Fibroblast of lung (primary cell): ENCODE measurements around the gene TSC22D2. TPM values are rescaled to one million over a fixed set of nuclear protein-coding genes. Genes with fewer than 3 reads are reported as not detected.

Source experiments
- DNase-seq, 2 donors: peaks; one replicate each; pipeline versions ENCODE4 v3.0.0 to v3.0.0-alpha.2; 2010; ENCODE audit warnings: low read depth in 2 of 2
- H2AFZ ChIP-seq: 2 replicates; pipeline ENCODE4 v1.5.1; 2012; ENCODE audit warnings: low read length, control low read depth, inconsistent platforms
- H3K27ac ChIP-seq: 2 replicates; pipeline ENCODE4 v1.5.1; 2011; ENCODE audit warnings: low read length, control low read depth; ENCODE audit not compliant: insufficient read depth
- H3K27me3 ChIP-seq: 2 replicates; pipeline ENCODE4 v1.5.1; 2011; ENCODE audit warnings: mild to moderate bottlenecking, low read length; ENCODE audit not compliant: control insufficient read depth, insufficient read depth
- H3K36me3 ChIP-seq: 2 replicates; pipeline ENCODE4 v1.5.1; 2011; ENCODE audit warnings: low read length; ENCODE audit not compliant: control insufficient read depth, insufficient read depth
- H3K4me1 ChIP-seq: 2 replicates; pipeline ENCODE4 v1.5.1; 2011; ENCODE audit warnings: low read length; ENCODE audit not compliant: control insufficient read depth, insufficient read depth; ENCODE audit errors: extremely low read depth
- H3K4me2 ChIP-seq: 2 replicates; pipeline ENCODE4 v1.5.1; 2011; ENCODE audit warnings: low read length, control low read depth; ENCODE audit not compliant: insufficient read depth; ENCODE audit errors: extremely low read depth
- H3K4me3 ChIP-seq, 4 experiments: fragments of 200-600 bp in 1 of 4; sonication (generic) in 1 of 4; replicated peaks in 1 of 4; 2 replicates each; pipeline ENCODE4 v1.5.1; 2011 to 2016; ENCODE audit warnings: low read length in 4 of 4, low read depth in 3 of 4, mild to moderate bottlenecking in 3 of 4, control low read depth in 2 of 4, inconsistent platforms in 1 of 4, mixed read lengths in 1 of 4; ENCODE audit not compliant: insufficient read depth in 1 of 4; ENCODE audit errors: control extremely low read depth in 1 of 4
- H3K79me2 ChIP-seq: 2 replicates; pipeline ENCODE4 v1.5.1; 2012; ENCODE audit warnings: mild to moderate bottlenecking, low read length, inconsistent platforms; ENCODE audit not compliant: control insufficient read depth, insufficient read depth
- H3K9ac ChIP-seq: 2 replicates; pipeline ENCODE4 v1.5.1; 2011; ENCODE audit warnings: mild to moderate bottlenecking, low read length, control low read depth; ENCODE audit not compliant: insufficient read depth
- H3K9me3 ChIP-seq: 2 replicates; pipeline ENCODE4 v1.5.1; 2012; ENCODE audit warnings: low read depth, low read length; ENCODE audit not compliant: control insufficient read depth, insufficient read depth
- H4K20me1 ChIP-seq: 2 replicates; pipeline ENCODE4 v1.5.1; 2011; ENCODE audit warnings: low read length; ENCODE audit not compliant: control insufficient read depth, insufficient read depth; ENCODE audit errors: extremely low read depth
- EZH2 ChIP-seq: IDR thresholded peaks from 2 replicates; pipeline ENCODE4 v1.5.1; 2012; ENCODE audit warnings: low read length, control low read depth, mild to moderate bottlenecking; ENCODE audit errors: missing control alignments
- polyA plus RNA-seq, 2 donors: library from polyadenylated mRNA; depleted of rRNA in 1 of 2; stranded (reverse) in 1 of 2; unstranded in 1 of 2; fragments of >200 nt; gene quantifications; 2 replicates each; pipeline ENCODE4 v1.2.1, GENCODE V29; 2011 to 2012; ENCODE audit warnings: missing spikeins in 1 of 2
- total RNA-seq: library from RNA; depleted of rRNA; stranded (reverse); fragments of >200 nt; gene quantifications from 2 replicates; pipeline ENCODE4 v1.2.1, GENCODE V29; 2014
- TF ChIP-seq, protein P1 (sequence below), 2 donors: IDR thresholded peaks in 1 of 2; conservative IDR thresholded peaks in 1 of 2; 1 replicate in 1 of 2; 2 replicates in 1 of 2; pipeline ENCODE4 v1.5.1; 2011 to 2012; ENCODE audit warnings: low read length in 2 of 2, control low read depth in 1 of 2, inconsistent platforms in 1 of 2, low read depth in 1 of 2, mild to moderate bottlenecking in 1 of 2

Gene TSC22D2
- total and polyA plus RNA-seq, 2 donors (not counting 1 experiment from before 2014, with no cell fraction given): 23.6 to 29.3 TPM

- Histone ChIP-seq H3K4me2 (no peak overlapping the region), H3K4me1 (peaks cover 16% of the 10 kb centered on the region)
- TF ChIP-seq EZH2: no peak
- TF ChIP-seq, protein P1, sequence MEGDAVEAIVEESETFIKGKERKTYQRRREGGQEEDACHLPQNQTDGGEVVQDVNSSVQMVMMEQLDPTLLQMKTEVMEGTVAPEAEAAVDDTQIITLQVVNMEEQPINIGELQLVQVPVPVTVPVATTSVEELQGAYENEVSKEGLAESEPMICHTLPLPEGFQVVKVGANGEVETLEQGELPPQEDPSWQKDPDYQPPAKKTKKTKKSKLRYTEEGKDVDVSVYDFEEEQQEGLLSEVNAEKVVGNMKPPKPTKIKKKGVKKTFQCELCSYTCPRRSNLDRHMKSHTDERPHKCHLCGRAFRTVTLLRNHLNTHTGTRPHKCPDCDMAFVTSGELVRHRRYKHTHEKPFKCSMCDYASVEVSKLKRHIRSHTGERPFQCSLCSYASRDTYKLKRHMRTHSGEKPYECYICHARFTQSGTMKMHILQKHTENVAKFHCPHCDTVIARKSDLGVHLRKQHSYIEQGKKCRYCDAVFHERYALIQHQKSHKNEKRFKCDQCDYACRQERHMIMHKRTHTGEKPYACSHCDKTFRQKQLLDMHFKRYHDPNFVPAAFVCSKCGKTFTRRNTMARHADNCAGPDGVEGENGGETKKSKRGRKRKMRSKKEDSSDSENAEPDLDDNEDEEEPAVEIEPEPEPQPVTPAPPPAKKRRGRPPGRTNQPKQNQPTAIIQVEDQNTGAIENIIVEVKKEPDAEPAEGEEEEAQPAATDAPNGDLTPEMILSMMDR (conservative IDR thresholded peaks at IDR 0.05 in 1 of 2, IDR thresholded peaks at IDR 0.05 in 1 of 2; ENCODE audit: low read depth in 1 of 2, low read length in 2 of 2): no peak
Measured at GRCh38 chr3:150451329-150452048, 43.4 kb downstream of the TSC22D2 start.

DNA sequence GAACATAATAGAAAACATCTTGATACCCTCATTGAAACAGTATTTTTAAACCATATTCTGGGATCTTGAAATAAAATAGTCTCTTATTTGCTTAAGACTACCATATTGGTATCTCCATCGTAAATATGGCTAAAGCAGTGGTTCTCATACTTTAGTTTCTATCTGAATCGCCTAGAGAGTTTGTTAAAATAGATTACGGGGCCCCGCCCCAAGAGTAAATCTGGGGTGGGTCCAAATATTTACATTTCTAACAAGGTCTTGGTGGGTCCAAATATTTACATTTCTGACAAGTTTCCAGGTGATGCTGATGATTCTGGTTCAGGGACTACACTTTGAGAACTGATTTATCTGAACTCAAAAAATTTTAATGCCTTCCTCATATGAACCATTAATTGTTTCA is 45.3 kb downstream of the TSC22D2 start:
- Histone ChIP-seq H3K4me1 (peaks cover 4% of the 10 kb centered on the region), H3K9ac (no peak overlapping the region), H3K27me3 (no peaks in the 10 kb centered on the region), H3K4me3 (no peak overlapping the region), H3K27ac (no peak overlapping the region), H3K9me3 (no peaks in the 10 kb centered on the region), H2AFZ (no peak overlapping the region), H4K20me1 (peaks cover 3% of the 10 kb centered on the region), H3K79me2 (peaks cover 80% of the 10 kb centered on the region), H3K36me3 (peaks cover 4% of the 10 kb centered on the region), H3K4me2 (no peak overlapping the region)
- DNase-seq: no peak
- TF ChIP-seq, protein P1 (conservative IDR thresholded peaks at IDR 0.05 in 1 of 2, IDR thresholded peaks at IDR 0.05 in 1 of 2; ENCODE audit: low read depth in 1 of 2, low read length in 2 of 2): no peak
- no peak for TF ChIP-seq EZH2

More at GRCh38 chr3:150451329-150452048, 43.4 kb downstream of the TSC22D2 start:
- no peaks in the 10 kb centered on the region for H3K36me3 ChIP-seq
- H3K9ac ChIP-seq: no peak overlapping the region
- H2AFZ ChIP-seq: no peak overlapping the region
- peaks cover 90% of the 10 kb centered on the region for H3K79me2 ChIP-seq
- H3K4me3 ChIP-seq: no peak overlapping the region
- DNase-seq: peak in 1 of 2 donors; percentile 45
- H4K20me1 ChIP-seq: peaks cover 3% of the 10 kb centered on the region
- no peak overlapping the region for H3K27ac ChIP-seq
- H3K27me3 ChIP-seq: no peaks in the 10 kb centered on the region
- H3K9me3 ChIP-seq: no peaks in the 10 kb centered on the region

GRCh38 chr3:150454085-150454484 is 46.0 kb downstream of the TSC22D2 start:
- Histone ChIP-seq H3K79me2 (peaks cover 79% of the 10 kb centered on the region), H3K9ac (no peak overlapping the region), H3K4me2 (no peak overlapping the region), H3K36me3 (peaks cover 7% of the 10 kb centered on the region), H3K9me3 (no peaks in the 10 kb centered on the region), H3K4me1 (peaks cover 4% of the 10 kb centered on the region), H4K20me1 (peaks cover 3% of the 10 kb centered on the region), H3K27me3 (no peaks in the 10 kb centered on the region), H2AFZ (no peak overlapping the region), H3K27ac (no peak overlapping the region), H3K4me3 (no peak overlapping the region)
- no peak for DNase-seq
- TF ChIP-seq, protein P1 (conservative IDR thresholded peaks at IDR 0.05 in 1 of 2, IDR thresholded peaks at IDR 0.05 in 1 of 2; ENCODE audit: low read depth in 1 of 2, low read length in 2 of 2): no peak
- no peak for TF ChIP-seq EZH2
